DMS79 (cell line): Measurements from ENCODE around the gene CDC45.
A peak's percentile ranks its signal among the peaks of the same experiment; 100 is the strongest.

Source experiments
- DNase-seq: peaks from one replicate; lab custom pipeline; 2025; lab: John Stamatoyannopoulos, UW

Gene CDC45

GRCh38 chr22:19470010-19470409 is 9.7 kb upstream of the CDC45 start:
- DNase-seq = no peak

GRCh38 chr22:19471572-19471971 is 8.1 kb upstream of the CDC45 start:
- DNase-seq = no peak

GRCh38 chr22:19472233-19472632 is 7.5 kb upstream of the CDC45 start:
- DNase-seq = no peak

GRCh38 chr22:19473578-19473977 is 6.1 kb upstream of the CDC45 start:
- DNase-seq = no peak

GRCh38 chr22:19476023-19476422 is 3.7 kb upstream of the CDC45 start:
- DNase-seq = no peak

DNA sequence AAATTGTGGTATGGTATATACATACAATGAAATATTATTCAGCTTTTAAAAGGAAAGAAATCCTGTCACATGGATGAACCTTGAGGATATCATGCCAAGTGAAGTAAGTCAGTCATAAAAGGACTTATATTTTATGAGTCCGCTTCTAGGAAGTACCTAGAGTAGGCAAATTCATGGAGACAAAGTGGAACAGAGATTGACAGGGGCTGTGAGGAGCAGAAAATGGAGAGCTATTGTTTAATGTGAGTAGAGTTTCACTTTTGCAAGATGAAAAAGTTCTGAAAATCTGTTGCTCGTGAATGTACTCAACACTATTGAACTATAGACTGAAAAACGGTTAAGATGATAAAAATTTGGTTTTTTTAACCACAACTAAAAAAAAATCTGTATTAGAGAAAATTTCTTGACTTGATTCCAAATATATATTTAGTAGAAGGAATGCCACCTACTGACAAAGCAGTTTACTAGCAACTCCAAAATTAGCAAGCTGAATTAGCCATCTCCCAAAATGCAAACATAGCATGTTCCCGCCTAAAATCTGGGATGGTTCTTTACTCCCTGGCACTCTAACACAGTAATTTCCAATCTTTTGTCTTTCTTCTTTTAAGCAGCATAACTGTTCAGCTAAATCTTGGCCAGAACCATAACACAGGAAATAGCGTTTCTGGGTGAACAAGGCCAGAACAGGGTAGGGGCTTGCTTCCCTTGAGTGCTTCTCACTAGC is 2.2 kb upstream of the CDC45 start:
- DNase-seq = no peak

DNA sequence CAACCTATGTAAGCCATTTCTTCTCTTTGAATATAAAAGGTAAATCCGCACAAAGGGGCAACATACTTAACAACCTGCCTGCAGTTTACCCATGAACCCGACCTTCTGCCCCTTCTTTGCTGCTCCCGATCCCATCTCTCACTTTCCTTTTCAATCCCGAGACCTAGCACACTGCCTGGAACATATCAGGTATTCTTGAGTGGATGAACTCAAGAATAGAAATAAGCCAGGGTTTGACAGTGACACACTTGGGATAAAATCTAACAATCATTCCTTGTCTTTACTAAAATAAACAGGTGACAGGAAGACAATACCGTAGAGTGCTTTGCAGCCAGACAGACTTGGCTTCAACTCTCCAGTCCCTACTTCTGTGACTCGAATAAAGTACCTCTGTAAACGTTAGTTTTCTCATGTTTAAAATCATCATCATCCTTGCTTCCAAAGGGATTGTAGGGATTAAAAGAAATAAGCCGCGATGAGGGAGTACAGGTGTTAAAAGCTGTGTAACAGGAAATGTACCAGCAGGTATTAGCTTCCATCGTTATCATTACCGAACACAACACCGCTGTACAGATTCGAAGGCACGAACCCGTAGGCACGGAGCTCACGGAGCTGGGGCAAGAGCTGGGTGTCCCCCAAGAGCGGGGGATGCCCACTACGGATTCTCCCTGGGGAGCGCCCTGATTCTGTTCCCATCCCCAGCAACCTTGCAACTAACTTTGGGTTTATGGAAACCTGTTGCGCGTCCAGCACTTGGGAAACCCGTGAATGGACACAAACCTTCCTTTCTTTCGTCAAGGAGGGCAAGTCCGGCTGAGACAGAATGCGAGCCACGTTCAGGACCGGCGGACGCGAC is 1.4 kb upstream of the CDC45 start:
- no peak for DNase-seq

- DNase-seq = peak; percentile 54
These were observed 792 bp upstream of the CDC45 start, which contains the start of gene UFD1 for GRCh38 chr22:19478901-19479354. UFD1 (minus strand) TSS chr22:19479193; CDS start chr22:19479085, 108 bp downstream.

GRCh38 chr22:19480173-19480568 is 451 bp downstream of the CDC45 start:
- DNase-seq = no peak

DNA sequence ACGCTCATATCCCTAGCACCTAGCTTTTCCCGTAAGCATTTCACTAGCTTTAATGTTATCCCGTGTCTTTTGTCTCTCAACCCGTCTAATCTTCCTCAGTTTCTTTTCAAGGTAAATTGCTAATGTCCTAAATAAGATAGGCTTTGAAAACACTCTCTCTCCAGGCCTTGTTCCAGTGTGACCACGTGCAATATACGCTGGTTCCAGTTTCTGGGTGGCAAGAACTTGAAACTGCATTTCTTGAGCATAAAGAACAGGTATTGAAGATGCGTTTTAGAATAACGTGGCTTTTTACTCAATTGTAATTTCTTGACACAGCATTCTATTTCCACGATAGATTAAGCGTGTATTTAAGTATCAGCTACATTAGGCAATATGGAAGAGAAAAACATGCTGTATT is 1.1 kb downstream of the CDC45 start:
- no peak for DNase-seq

- DNase-seq = no peak
These were observed 2.6 kb downstream of the CDC45 start for GRCh38 chr22:19482297-19482696.

DNA sequence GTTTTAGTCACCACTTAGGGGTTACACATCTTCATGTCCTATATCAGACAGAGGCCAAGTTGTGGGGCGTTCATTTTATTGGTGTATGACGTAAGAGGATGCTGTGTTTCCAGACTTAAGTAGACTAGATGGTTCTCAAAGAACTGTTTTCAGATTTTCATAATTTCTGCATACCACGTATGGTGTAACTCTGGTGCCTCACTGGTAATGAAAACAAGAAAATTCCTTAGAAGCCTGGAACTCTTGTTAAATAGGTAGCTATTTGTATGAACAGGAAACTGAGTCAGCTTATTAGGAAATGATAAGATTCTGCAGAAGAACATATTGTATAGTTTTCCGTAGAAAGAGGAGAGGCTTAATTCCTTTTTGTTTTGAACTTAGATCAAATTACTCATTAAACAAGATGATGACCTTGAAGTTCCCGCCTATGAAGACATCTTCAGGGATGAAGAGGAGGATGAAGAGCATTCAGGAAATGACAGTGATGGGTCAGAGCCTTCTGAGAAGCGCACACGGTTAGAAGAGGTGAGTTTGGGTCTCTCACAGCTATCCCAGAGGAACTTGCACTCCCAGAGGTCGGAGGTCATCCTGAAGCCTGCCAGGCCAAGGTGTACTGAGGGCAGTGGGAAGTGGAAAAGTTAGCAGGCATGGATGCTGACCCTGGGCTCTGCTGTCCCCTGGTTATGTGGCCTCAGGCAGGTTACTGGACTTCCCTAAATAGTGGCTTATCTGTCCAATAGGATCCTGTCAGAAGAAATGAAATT is 3.9 kb downstream of the CDC45 start:
- no peak for DNase-seq

DNA sequence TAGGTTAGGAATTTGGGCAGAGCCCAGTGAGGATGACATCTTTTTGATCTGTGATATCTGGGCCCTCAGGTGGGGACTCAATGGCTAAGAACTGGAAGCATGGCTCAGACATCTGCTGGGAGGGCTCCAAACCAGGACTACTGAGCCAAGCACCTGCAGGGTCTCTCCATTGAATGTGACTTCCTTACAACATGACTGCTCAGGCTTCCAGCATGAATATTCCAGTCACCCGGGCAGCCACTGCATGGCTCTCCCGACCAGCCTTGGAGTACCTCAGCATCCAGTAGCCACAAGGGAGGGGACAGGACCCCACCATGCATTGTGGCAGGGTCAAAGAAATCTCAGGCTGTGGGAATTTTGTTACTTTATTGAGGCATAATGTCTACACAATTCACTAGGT is 8.6 kb downstream of the CDC45 start:
- no peak for DNase-seq

DNA sequence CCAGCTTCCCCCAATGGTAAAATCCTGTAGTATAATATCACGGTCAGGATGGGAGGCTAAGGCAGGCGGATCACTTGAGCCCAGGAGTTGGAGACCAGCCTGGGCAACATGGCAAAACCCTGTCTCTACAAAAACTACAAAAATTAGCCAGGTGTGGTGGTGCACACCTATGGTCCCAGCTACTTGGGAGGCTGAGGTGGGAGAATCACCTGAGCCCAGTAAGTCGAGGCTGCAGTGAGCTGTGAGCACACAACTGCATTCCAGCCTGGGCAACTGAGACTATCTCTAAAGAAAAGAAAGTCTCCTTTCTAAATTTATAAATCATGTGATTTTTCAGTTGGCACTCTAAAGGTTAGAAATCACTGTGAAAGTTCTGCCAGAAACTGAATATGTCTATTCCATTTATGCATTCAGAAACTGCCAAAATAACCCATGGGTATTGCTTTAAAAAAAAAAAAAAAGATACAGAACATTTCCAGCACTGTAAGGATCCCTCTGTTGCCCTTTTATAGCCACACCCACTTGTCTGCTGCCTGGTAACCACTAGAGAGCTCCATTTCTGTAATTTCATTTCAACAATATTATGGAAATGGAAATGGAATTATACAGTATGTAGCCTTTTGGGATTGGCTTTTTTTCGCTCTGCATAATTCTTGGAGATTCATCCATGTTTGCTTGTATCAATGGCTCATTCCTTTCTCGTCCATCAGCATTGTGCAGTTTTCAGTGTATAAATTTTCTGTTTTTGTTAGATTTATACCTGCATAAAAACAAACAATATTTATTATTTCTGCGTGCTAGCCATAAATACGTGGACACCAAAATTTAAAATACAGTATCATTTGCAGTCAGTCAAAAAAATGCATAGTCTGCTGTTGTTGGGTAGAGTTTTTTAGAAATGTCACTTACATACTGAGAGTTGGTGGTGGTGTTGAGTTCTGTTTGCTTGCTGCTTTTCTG is 9.4 kb downstream of the CDC45 start:
- no peak for DNase-seq

DNA sequence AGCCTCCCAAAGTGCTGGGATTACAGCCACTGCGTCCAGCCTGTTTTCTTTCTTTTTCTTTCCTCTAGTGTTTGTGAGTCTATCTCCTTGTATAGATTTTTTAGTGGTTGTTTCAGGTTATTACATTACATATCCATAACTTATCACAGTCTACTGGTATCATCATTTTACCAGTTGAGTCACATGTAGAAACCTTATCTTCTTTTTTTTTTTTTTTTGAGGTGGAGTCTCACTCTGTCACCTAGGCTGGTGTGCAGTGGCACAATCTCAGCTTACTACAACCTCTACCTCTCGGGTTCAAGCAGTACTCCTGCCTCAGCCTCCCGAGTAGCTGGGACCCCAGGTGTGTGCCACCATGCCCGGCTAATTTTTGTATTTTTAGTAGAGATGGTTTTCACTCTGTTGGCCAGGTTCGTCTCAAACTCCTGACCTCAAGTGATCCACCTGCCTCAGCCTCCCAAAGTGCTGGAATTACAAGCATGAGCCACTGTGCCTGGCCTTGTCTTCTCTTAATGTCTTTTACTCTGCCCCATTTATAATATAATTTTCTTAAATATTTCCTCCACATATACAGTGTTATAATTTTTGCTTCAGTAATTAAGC is 11.0 kb downstream of the CDC45 start:
- no peak for DNase-seq

GRCh38 chr22:19492504-19493174 is 12.9 kb downstream of the CDC45 start:
- no peak for DNase-seq

GRCh38 chr22:19494001-19494560 is 14.4 kb downstream of the CDC45 start:
- DNase-seq = no peak

- no peak for DNase-seq
These were observed 15.0 kb downstream of the CDC45 start for GRCh38 chr22:19494676-19495173.

DNA sequence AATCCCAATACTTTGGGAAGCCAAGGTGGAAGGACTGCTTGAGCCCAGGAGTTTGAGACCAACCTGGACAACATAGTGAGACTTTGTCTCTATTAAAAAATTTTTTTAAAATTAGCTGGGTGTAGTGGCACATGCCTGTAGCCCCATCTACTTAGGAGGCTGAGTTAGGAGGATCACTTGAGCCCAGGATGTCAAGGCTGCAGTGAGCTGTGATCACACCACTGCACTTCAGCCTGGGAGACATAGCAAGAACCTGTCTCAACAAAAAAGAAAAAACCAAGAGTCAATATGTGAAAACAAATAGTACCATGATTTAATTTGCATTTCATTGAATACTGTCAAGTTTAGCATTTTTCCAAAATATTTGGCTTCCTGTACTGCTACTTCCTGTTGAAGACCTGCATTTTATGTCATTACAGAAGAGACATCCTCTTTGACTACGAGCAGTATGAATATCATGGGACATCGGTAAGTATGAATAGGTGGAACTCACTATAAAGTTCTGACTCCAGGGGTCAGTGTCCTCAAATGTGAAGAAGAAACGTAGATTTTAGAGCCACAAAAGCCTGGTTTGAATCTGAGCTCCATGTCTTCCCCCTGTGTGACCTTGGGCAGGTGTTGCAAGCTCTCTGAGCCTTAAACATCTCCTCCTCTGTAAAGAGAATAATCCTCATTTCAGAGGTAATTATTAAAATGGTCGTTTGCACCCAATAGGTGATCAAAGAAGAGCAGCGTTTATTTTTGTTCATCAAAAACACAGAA is 16.0 kb downstream of the CDC45 start:
- no peak for DNase-seq
